Stimulated activated CD4-positive, alpha-beta T cell treated with anti-CD3 and anti-CD28 coated beads, Interleukin-1b, Interleukin-23, amount 100 ng/mL, for 48 hours (primary cell): ENCODE results near the gene PLA2G2D.
A peak's percentile ranks its signal among the peaks of the same experiment; 100 is the strongest.

ENCODE experiments used
- DNase-seq: peaks from one replicate; pipeline ENCODE4 v3.0.0-alpha.2; 2020

The PLA2G2D gene

GRCh38 chr1:20112279-20113000 is 6.9 kb downstream of the PLA2G2D start:
- no peak for DNase-seq

DNA sequence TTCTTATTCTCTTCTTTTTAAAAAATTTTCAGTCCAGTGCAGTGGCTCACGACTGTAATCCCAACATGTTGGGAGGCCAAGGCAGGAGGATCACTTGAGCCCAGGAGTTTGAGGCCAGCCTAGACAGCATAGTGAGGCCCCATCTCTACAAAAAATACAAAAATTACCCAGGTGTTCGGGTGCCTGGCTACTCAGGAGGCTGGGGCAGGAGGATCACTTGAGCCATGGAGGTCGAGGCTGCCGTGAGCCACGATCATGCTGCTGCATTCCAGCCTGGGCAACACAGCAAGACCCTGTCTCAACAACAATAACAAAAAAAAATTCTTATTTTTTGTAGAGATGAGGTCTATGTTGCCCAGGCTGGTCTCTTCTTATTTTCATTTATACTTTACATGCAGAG is 7.9 kb downstream of the PLA2G2D start:
- no peak for DNase-seq

DNA sequence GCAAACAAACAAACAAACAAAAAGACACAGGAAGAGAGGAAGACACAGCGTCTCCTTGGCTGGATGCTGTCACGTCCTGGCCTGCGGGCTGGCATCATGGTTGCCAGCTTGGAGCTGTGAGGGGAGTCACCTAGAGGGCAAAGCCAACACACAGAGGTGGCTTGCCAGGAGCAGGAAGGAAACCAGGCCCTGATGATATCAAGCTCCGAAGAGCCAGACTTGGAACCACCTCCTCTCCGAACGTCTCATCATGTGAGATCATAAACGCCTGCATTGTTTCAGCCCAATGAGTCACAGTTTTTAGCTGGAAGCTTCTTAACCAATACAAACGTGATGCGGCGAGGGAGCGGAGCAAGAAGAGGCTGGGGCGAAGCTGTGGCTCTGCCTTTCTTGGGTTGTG is 8.7 kb downstream of the PLA2G2D start:
- DNase-seq, result no peak

GRCh38 chr1:20109223-20109856 is 10.0 kb downstream of the PLA2G2D start:
- DNase-seq, result no peak

DNA sequence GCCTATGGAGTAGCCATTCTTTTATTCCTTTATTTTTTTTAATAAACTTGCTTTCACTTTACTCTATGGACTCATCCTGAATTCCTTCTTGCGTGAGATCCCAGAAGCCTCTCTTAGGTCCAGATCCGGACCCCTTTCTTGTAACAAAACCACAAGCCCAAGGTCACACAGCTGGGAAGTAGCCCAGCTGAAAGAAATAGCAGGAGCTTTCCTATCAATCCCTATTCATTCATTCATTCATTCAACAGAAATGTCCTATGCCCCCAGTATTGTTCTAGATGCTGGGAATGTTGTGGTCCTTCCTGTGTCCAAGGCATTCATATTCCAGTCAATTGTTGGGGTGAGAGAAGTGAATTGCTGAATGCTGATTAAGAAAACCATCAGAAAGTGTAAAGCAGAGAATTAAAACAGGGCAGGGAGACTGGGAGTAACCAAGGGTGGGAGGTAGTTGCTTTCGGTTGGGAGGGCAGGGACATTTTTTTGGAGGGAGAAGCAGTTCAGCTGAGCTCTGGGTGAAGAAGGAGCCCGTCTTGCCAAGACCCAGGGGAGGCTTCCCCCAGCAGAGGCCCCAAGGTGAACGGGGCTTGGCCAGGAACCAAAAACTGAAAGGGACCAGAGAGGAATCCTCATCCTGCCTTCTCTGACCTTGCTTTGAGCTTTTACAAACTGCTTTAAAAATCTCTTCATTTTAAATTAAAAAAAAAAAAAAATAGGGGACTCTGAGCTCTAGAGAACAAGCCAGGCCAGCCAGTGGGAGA is 10.8 kb downstream of the PLA2G2D start:
- DNase-seq, result no peak

- no peak for DNase-seq
Measured at GRCh38 chr1:20107796-20108195, 11.5 kb downstream of the PLA2G2D start.

DNA sequence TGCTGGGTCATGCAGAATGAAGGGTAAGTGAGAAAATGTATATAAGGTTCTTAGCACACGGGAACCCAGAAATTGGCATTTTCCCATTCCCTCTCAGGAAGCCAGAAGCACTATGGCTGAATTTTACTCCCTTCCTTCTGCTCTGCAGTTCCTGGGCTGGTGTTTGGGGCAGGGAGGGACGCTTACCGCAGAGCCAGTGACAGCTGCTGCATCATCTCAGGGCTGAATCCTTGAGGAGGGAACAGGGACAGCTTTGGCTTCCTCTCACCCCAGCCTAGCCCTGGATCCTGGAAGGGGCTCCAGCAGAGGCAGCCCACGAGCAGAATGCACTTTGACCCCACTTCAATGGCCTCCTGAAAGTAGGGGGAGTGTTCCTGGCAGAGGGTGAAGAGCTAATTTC is 12.0 kb downstream of the PLA2G2D start:
- no peak for DNase-seq

DNA sequence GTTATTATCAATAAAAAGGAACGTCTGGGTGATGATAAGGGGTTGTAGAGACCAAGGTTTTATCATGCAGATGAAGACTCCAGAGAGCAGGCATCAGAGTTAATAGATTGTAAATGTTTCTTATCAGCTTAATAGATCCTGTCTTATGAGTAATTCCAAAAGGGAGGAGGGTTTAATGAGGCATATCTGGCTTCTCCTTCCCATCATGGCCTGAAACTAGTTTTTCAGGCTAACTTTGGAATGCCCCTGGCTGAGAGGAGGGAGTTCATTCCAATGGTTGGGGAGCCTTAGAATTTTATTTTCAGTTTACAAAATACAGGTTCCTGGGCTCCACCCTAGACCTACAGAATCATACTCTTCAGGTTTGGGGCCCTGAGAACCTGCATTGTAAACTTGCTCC is 13.5 kb downstream of the PLA2G2D start:
- DNase-seq, result no peak

- DNase-seq, result no peak
Measured at GRCh38 chr1:20102875-20103274, 16.5 kb downstream of the PLA2G2D start.

GRCh38 chr1:20100632-20101355 is 18.5 kb downstream of the PLA2G2D start:
- DNase-seq, result peak; percentile 48

- DNase-seq, result no peak
Measured at GRCh38 chr1:20099533-20099932, 19.8 kb downstream of the PLA2G2D start.

- no peak for DNase-seq
Measured at GRCh38 chr1:20096840-20097447, 22.4 kb downstream of the PLA2G2D start.

- DNase-seq, result no peak
Measured at GRCh38 chr1:20095564-20096434, 23.5 kb downstream of the PLA2G2D start.

- DNase-seq, result no peak
Measured at GRCh38 chr1:20093940-20094391, 25.4 kb downstream of the PLA2G2D start.

- no peak for DNase-seq
Measured at GRCh38 chr1:20093303-20093702, 26.0 kb downstream of the PLA2G2D start.

DNA sequence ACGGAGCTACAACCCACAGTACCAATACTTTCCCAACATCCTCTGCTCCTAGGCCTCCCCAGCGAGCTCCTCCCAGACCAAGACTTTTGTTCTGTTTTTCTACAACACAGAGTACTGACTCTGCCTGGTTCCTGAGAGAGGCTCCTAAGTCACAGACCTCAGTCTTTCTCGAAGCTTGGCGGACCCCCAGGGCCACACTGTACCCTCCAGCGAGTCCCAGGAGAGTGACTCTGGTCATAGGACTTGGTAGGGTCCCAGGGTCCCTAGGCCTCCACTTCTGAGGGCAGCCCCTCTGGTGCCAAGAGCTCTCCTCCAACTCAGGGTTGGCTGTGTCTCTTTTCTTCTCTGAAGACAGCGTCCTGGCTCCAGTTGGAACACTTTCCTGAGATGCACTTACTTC is 28.7 kb downstream of the PLA2G2D start:
- no peak for DNase-seq

DNA sequence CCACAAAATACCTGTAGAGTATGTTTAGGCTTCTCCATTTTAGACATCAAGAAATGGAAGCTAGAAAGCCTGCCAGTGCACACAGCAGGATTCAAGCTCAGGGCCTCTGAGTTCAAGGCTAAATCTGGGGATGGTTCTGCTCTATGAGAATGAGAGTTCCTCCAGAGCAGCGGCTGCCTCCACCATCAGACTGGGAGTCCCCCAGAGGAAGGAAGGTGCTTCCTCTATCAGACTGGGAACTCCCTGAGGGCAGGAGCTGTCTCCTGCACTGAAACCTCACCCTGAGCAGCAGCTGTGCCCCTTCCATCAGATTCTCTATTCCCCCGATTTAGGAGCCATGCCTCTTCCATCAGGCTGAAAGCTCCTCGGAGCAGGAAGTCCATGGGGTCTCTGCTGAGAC is 29.2 kb downstream of the PLA2G2D start:
- DNase-seq, result no peak

DNA sequence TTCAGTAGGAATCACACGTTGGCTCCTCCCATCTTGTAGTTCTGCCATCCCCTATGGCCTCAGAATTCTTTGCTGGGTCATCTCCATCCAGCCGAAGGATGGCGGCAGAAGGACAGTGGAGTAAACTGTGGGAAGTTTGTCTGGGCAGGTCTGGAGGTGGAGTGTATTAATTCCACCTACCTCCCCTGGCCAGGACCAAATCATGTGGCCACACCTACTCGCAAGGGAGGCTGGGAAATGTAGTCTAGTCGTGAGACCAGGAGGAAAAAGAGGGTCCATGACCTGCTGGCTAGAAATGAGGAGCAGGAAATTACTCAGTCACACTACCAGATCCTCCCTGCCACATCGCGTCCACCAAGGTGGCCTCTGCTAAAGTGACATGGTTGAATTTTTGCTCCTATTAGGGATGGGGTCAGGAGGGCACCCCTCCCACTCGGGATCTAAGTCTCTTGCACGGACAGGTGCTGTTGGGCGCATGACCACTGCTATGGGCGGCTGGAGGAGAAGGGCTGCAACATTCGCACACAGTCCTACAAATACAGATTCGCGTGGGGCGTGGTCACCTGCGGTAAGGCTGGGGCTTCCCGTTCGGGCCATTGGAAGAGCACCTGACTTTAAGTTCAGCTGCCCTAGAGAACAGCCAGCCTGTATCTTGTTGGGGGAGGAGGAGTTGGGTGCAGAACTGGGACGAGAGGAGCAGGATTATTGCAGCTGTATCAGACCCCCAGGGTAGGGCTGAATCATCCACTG is 29.8 kb downstream of the PLA2G2D start:
- DNase-seq, result no peak

GRCh38 chr1:20087668-20088067 is 31.7 kb downstream of the PLA2G2D start:
- no peak for DNase-seq

DNA sequence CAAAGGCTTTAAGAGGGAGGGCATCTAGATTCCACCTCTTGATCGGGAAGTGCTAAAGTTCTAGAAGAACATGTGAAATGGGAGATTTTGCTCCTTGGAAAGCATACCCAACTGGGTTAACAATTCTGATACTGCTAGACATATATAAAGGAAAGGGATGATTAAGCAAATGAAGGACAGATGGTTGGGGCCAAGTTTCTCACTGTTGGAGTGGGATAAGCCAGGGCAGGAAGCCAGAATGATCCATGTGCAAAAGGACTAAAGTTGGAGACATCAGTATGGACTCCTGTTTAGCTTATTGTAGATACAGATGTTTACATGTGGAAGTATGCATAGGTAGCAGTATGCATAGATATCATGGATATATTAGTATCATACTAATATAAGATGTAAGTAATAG is 32.5 kb downstream of the PLA2G2D start:
- DNase-seq, result no peak
